AG04449 (cell line): ENCODE data around the gene ECD.
A peak's percentile ranks its signal among the peaks of the same experiment; 100 is the strongest.
"Not testable (repeated sequence)": the region's sequence is repeated elsewhere in the genome, so short reads cannot be mapped to it uniquely, and the experiment has no call there.

ENCODE experiments used
- CTCF ChIA-PET: fragments of 350-600 bp; formaldehyde crosslinking; extraction: SDS; loops from one replicate; lab custom pipeline; 2021; ENCODE audit warnings: antibody characterized with exemption; lab: Yijun Ruan, JAX
- POLR2A ChIA-PET: fragments of 400-600, 350-600 bp; formaldehyde crosslinking; extraction: SDS; loops from one replicate; lab custom pipeline; 2020; ENCODE audit warnings: antibody characterized with exemption, inconsistent platforms; lab: Yijun Ruan, JAX
- DNase-seq: peaks from one replicate; pipeline ENCODE4 v3.0.0-alpha.2; 2010; ENCODE audit warnings: low read depth, low spot score
- H3K4me3 ChIP-seq: 2 replicates; pipeline ENCODE4 v1.5.1; 2011; ENCODE audit warnings: low read depth, mild to moderate bottlenecking, control low read depth, low read length
- TF ChIP-seq, protein P1 (sequence below): IDR thresholded peaks from one replicate; pipeline ENCODE4 v1.5.1; 2011; ENCODE audit warnings: mild to moderate bottlenecking, moderate library complexity, low read length, control low read depth, inconsistent platforms; ENCODE audit not compliant: insufficient read depth; ENCODE audit errors: missing control alignments

Gene ECD

DNA sequence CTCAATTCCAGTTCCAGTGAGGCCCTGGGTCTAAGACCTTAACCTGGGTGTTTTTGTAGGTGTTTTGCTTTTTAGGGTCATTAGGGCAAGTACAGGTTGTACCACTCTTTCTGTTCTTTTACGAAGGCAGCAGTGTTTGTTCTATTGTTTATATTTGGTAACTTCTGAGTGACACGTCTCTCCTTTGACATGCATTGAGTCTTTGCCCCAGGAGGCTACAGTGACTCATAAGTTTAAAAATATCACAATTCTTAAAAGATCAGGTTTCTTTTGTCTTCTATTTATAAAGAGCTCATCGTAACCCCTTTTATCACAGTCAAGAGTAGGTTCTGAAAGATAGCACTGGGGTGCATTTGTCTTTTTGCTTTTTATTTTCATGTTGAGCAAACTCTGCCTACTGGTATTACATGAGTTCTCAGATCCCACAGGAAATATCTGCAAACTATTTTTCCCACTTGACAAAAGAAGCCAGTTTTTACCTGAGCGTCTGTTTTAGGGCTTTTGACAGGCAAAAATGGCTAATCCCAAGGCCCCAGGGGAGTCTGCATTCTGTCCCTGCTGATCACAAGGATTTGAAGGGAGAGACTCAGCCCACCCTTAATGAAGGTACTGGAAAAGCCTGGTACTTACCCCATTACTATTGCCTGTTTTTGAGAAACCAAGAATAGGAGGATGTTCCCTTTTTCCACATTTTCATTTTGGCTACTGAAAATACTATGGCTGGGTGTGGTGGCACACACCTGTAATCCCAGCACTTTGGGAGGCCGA is 49.6 kb downstream of the ECD start:
- no peak overlapping the region for H3K4me3 ChIP-seq
- TF ChIP-seq, protein P1, sequence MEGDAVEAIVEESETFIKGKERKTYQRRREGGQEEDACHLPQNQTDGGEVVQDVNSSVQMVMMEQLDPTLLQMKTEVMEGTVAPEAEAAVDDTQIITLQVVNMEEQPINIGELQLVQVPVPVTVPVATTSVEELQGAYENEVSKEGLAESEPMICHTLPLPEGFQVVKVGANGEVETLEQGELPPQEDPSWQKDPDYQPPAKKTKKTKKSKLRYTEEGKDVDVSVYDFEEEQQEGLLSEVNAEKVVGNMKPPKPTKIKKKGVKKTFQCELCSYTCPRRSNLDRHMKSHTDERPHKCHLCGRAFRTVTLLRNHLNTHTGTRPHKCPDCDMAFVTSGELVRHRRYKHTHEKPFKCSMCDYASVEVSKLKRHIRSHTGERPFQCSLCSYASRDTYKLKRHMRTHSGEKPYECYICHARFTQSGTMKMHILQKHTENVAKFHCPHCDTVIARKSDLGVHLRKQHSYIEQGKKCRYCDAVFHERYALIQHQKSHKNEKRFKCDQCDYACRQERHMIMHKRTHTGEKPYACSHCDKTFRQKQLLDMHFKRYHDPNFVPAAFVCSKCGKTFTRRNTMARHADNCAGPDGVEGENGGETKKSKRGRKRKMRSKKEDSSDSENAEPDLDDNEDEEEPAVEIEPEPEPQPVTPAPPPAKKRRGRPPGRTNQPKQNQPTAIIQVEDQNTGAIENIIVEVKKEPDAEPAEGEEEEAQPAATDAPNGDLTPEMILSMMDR, result no peak
- no peak for DNase-seq
- POLR2A ChIA-PET, result interaction anchor here (1.2 kb wide), 1 partner anchor 21 kb away, joined by 3 read pairs; the partner anchor contains the start of gene P4HA1
- CTCF ChIA-PET, result no interaction called here

DNA sequence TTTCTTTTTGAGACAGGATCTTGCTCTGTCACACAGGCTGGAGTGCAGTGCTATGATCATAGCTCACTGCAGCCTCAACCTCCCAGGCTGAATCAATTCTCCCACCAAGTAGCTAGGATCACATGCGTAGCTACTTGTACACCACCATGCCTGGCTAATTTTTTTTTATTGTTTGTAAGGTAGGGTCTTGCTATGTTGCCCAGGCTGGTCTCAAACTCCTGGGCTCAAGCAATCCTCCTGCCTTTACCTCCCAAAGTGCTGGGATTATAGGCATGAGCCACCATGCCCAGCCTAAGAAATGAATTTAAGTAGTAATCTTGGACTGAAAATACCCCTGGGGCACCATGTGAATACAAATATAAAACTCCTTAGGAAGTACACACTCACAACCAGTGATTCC is 51.8 kb downstream of the ECD start:
- DNase-seq, result no peak
- TF ChIP-seq, protein P1, result no peak
- CTCF ChIA-PET, result no interaction called here

DNA sequence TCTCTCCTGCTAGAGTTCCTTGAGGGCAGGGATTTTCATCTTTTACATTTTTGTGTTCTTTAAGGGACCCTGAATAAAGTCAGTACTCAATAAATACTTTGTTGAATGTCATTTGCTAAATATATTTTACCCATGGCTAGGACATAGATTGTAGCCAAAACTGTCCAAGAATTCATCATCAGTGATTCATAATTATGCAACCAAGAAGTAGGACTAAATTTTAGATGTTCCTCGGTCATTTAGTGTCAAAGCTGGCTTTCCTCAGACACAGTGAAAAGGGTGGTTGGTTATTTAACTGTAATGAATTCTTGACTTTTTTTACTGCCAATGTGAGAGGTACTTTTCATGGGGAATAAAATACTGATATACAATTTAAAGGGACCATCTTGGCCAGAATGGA is 54.3 kb downstream of the ECD start:
- ChIA-PET POLR2A (interaction anchor here (0.6 to 1.6 kb wide), 3 partner anchors 17 to 295 kb away, joined by 3 to 4 read pairs (median 3); no protein-coding TSS in a partner anchor), CTCF (interaction anchor here (1.9 to 2.0 kb wide), 2 partner anchors 17 to 46 kb away, joined by 6 to 8 read pairs; partner anchors contain the start of gene P4HA1)
- TF ChIP-seq, protein P1, result no peak
- no peak overlapping the region for H3K4me3 ChIP-seq
- no peak for DNase-seq

More for the DNA sequence above, 51.8 kb downstream of the ECD start:
- POLR2A ChIA-PET, result no interaction called here
- H3K4me3 ChIP-seq, result no peak overlapping the region

DNA sequence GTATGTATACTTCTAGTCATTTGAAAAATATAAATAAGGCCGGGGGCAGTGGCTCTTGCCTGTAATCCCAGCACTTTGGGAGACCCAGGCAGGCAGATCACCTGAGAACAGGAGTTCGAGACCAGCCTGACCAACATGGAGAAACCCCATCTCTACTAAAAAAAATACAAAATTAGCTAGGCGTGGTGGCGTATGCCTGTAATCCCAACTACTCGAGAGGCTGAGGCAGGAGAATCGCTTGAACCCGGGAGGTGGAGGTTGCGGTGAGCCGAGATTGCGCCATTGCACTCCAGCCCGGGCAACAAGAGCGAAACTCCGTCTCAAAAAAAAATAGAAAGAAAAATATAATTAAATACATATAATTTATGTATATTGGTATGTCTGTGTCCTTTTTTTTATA is 55.8 kb downstream of the ECD start:
- ChIA-PET CTCF (interaction anchor here (4.4 kb wide), 1 partner anchor 13 kb away, joined by 15 read pairs; no protein-coding TSS in a partner anchor), POLR2A (interaction anchor here (3.2 kb wide), 1 partner anchor 16 kb away, joined by 33 read pairs; the partner anchor contains the start of gene P4HA1)
- not testable (repeated sequence) for H3K4me3 ChIP-seq, DNase-seq

DNA sequence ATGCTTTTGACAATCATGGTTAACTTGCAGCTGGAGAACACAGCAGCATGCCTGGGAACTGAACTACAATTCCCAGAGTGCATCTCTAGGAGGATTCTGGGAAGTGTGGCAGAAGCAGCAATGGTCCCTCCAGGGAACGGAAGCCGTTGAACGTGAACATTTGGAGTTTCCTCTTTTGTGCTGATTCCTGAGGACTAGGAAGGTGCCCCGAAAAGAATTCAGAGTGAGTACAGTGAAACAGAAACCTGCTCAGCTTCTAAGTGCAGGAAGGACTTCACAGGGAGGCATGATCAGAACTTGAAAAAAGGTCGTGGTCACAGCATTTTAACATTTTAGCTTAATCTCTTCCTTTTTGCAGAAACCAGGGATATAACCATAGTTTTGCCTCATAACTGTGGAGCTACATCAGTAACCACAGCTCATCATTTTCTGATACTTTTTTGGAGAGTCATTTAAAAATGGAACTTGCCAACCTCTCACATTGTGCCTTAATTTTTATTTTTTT is 57.4 kb downstream of the ECD start, which contains the start of gene NUDT13:
Gene NUDT13 (plus strand): TSS at position 111 of the 505 bp plus-strand sequence. CDS start 3,911 bp downstream, outside the sequence.
- no peak for DNase-seq
- H3K4me3 ChIP-seq, result peak within 1 kb of the TSS; percentile 56
- POLR2A ChIA-PET, result interaction anchor here (1.4 to 3.2 kb wide), 3 partner anchors 10 to 14 kb away, joined by 4 to 33 read pairs (median 7); partner anchors contain the start of gene P4HA1
- TF ChIP-seq, protein P1, result no peak
- CTCF ChIA-PET, result interaction anchor here (0.6 to 4.4 kb wide), 8 partner anchors 8 to 123 kb away, joined by 3 to 15 read pairs (median 4); partner anchors contain the start of gene P4HA1

DNA sequence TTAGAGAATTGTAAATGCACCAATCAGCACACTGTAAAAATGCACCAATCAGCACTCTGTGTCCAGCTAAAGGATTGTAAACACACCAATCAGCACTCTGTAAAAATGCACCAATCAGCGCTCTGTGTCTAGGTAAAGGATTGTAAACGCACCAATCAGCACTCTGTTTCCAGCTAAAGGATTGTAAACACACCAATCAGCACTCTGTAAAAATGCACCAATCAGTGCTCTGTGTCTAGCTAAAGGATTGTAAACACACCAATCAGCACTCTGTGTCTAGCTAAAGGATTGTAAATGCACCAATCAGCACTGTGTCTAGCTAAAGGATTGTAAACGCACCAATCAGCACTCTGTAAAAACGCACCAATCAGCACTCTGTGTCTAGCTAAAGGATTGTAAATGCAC is 58.6 kb downstream of the ECD start:
- H3K4me3 ChIP-seq, DNase-seq: not testable (repeated sequence)
- CTCF ChIA-PET, result interaction anchor here (1.3 to 4.4 kb wide), 2 partner anchors 10 to 12 kb away, joined by 7 to 15 read pairs; partner anchors contain the start of gene P4HA1
- POLR2A ChIA-PET, result interaction anchor here (1.6 to 3.2 kb wide), 2 partner anchors 9 to 13 kb away, joined by 4 to 33 read pairs; partner anchors contain the start of gene P4HA1

DNA sequence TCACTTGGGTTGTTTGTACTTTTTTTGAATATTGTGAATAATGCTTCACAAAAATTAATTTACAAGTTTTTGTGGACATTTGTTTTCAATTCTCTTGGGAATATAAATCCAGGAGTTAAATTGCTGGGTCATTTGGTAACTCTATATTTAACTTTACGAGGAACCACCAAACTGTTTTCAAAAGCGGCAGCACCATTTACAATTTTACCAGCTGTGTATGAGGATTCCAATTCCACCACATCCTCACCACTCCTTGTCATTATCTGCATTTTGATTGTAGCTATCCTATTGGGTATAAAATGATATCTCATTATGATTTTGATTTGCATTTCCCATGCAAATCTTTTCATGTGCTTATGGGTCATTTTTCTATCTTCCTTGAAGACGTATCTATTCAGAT is 61.5 kb downstream of the ECD start:
- DNase-seq, result no peak
- TF ChIP-seq, protein P1, result no peak
- ChIA-PET CTCF (no interaction called here), POLR2A (interaction anchor here (1.4 kb wide), 1 partner anchor 9 kb away, joined by 3 read pairs; no protein-coding TSS in a partner anchor)
- no peak overlapping the region for H3K4me3 ChIP-seq
